Neural progenitor cell (in vitro differentiated cells): ENCODE data around the gene ZFYVE21.

ENCODE experiments used
- EZH2phosphoT487 ChIP-seq: fragments of 200-600 bp; sonication (generic); IDR thresholded peaks from 2 replicates; pipeline ENCODE4 v1.6.1; 2017; ENCODE audit warnings: antibody characterized with exemption
- TF ChIP-seq, protein P1 (sequence below): fragments of 200-600 bp; sonication (generic); IDR thresholded peaks from 2 replicates; pipeline ENCODE4 v1.5.1; 2017; ENCODE audit warnings: antibody characterized with exemption, mild to moderate bottlenecking

DNA sequence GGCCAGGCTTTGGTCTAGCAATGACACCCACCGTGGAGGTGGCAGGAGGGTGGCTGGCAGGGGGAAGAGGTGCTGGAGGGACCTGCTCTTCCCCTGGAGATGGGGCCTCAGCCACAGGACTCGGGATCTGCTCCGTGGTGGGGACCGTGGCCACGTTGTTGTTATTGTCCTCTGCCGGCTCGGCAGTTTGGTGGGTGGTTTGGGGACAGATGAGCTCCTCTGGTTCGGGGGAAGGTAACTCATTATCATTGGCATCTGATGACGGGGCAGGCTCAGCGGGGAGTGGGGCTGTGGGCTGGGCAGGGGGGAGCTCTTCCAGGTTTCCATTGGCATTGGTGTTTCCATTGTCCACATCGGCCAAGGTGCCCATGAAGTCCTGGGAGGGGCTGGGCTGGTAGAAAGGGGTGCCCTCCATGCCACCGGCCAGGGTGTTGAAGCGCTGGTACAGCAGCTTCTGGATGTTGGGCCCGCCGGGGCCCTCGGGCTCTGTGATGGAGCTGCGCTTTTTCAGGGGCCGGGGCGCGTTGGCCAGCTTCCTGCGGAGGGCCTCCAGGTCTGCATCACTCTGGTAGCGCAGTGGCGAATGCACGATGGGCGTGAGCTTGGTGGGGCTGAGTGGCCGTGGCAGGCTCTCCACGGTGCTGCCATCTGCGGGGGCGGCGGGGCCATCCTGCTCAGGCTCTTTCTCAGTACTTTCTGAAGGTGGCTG is 24.3 kb downstream of the ZFYVE21 start:
- TF ChIP-seq, protein P1, sequence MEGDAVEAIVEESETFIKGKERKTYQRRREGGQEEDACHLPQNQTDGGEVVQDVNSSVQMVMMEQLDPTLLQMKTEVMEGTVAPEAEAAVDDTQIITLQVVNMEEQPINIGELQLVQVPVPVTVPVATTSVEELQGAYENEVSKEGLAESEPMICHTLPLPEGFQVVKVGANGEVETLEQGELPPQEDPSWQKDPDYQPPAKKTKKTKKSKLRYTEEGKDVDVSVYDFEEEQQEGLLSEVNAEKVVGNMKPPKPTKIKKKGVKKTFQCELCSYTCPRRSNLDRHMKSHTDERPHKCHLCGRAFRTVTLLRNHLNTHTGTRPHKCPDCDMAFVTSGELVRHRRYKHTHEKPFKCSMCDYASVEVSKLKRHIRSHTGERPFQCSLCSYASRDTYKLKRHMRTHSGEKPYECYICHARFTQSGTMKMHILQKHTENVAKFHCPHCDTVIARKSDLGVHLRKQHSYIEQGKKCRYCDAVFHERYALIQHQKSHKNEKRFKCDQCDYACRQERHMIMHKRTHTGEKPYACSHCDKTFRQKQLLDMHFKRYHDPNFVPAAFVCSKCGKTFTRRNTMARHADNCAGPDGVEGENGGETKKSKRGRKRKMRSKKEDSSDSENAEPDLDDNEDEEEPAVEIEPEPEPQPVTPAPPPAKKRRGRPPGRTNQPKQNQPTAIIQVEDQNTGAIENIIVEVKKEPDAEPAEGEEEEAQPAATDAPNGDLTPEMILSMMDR = no peak
- TF ChIP-seq EZH2phosphoT487 = no peak
